Memory B cell (primary cell): ENCODE measurements around the gene KIRREL2.
"Not testable (repeated sequence)": the region's sequence is repeated elsewhere in the genome, so short reads cannot be mapped to it uniquely, and the experiment has no call there.

Experiments used
- ATAC-seq: fragments of 150-1000 bp; cut with Tn5 transposase; 2 replicates; pipeline ENCODE4 v1.10.0; 2021; ENCODE audit warnings: low read depth, mild to moderate bottlenecking, moderate library complexity
- DNase-seq, 2 donors: peaks; one replicate each; pipeline ENCODE4 v3.0.0; 2022; ENCODE audit warnings: low spot score in 2 of 2
- H3K27ac Mint-ChIP-seq: one replicate; pipeline ENCODE4 v1.8.0; 2022; ENCODE audit warnings: mild to moderate bottlenecking, moderate library complexity, mixed read lengths
- H3K27me3 Mint-ChIP-seq: one replicate; pipeline ENCODE4 v1.8.0; 2022; ENCODE audit warnings: mixed read lengths
- H3K36me3 Mint-ChIP-seq: one replicate; pipeline ENCODE4 v1.8.0; 2022; ENCODE audit warnings: mild to moderate bottlenecking, mixed read lengths
- H3K4me1 Mint-ChIP-seq: one replicate; pipeline ENCODE4 v1.8.0; 2022; ENCODE audit warnings: mixed read lengths
- H3K4me3 Mint-ChIP-seq: one replicate; pipeline ENCODE4 v1.8.0; 2022; ENCODE audit warnings: mild to moderate bottlenecking, moderate library complexity, mixed read lengths
- H3K9me3 Mint-ChIP-seq: one replicate; pipeline ENCODE4 v1.8.0; 2022; ENCODE audit warnings: mixed read lengths

The KIRREL2 gene

DNA sequence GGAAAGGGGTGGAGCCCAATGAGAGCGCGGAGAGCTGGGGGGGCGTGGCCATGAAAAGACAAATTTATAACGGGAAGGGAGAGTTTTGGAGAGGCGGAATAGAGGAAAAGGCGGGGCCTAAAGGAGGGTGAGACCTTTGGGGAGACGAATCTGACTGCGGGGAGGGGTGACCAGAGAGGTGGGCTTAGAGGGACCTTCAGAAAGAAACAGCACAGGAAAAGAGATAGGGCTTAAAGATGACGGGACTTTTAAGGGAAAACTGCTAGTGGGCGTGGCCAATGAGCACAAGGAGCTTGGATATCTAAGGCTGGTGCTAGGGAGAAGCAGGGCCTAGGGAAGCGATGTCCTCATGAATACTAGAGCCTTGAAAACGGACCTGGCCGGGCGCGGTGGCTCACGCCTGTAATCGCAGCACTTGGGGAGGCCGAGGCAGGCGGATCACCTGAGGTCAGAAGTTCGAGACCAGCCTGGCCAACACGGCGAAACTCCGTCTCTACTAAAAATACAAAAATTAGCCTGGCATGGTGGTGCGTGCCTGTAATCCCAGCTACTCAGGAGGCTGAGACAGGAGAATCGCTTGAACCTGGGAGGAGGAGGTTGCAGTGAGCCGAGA, 13.5 kb downstream of the KIRREL2 start:
- DNase-seq, ATAC-seq, H3K27ac Mint-ChIP-seq, H3K9me3 Mint-ChIP-seq, H3K36me3 Mint-ChIP-seq: not testable (repeated sequence)
- peak overlapping the region; percentile 81 for H3K4me3 Mint-ChIP-seq
- H3K27me3 Mint-ChIP-seq: peaks cover 38% of the 10 kb centered on the region
- H3K4me1 Mint-ChIP-seq: peaks cover 16% of the 10 kb centered on the region

DNA sequence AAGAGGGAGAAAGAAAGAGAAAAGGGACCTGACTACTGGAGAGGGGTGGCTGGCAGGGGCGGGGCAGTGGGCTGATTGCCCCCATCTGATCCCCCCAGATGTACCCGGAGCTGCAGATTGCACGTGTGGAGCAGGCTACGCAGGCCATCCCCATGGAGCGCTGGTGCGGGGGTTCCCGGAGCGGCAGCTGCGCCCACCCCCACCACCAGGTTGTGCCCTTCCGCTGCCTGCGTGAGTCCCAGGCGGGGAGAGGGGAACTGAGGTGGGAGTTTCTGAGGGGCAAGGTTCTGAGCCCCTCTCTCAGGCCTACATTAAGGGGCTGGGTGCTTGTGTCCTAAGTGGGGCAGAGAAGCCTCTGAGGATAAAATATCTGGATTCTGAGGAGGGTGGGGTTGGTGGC, 14.1 kb downstream of the KIRREL2 start:
- Mint-ChIP-seq H3K27me3 (peaks cover 32% of the 10 kb centered on the region), H3K27ac (no peak overlapping the region), H3K36me3 (peaks cover 6% of the 10 kb centered on the region), H3K9me3 (peaks cover 3% of the 10 kb centered on the region), H3K4me3 (no peak overlapping the region), H3K4me1 (peaks cover 16% of the 10 kb centered on the region)
- no peak for ATAC-seq
- no peak for DNase-seq

DNA sequence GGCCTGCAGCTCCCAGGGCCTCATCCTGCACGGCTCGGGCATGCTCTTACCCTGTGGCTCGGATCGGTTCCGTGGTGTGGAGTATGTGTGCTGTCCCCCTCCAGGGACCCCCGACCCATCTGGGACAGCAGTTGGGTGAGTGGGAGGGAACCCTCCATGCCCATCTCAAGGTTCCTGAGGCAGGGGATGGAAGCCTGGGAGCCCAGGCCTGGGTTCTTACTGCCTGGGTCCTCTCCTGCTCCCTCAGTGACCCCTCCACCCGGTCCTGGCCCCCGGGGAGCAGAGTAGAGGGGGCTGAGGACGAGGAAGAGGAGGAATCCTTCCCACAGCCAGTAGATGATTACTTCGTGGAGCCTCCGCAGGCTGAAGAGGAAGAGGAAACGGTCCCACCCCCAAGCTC, 14.9 kb downstream of the KIRREL2 start:
- Mint-ChIP-seq H3K4me1 (peaks cover 16% of the 10 kb centered on the region), H3K9me3 (peaks cover 3% of the 10 kb centered on the region), H3K36me3 (peaks cover 7% of the 10 kb centered on the region), H3K27me3 (peaks cover 31% of the 10 kb centered on the region), H3K4me3 (no peak overlapping the region), H3K27ac (no peak overlapping the region)
- DNase-seq: no peak
- no peak for ATAC-seq

DNA sequence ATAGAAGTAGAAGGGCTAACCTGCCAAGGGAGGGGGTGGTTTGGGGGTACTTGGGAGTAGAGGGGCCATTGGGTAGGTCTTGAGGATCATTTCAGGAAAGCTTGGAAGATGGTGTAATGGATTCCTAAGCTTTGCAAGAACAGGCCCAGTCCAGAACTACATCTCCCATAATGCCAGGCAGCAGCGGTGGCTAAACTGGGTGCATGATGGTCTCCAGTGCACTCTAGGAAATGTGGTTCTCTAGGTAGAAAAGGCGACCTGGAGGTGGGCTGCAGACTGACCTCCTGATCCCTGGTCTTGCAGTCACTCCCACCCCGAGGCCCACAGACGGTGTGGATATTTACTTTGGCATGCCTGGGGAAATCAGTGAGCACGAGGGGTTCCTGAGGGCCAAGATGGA, 15.5 kb downstream of the KIRREL2 start:
- H3K9me3 Mint-ChIP-seq: peaks cover 3% of the 10 kb centered on the region
- ATAC-seq (no peak), DNase-seq (no peak)
- peaks cover 7% of the 10 kb centered on the region for H3K36me3 Mint-ChIP-seq
- peaks cover 29% of the 10 kb centered on the region for H3K27me3 Mint-ChIP-seq
- H3K4me1 Mint-ChIP-seq: peaks cover 16% of the 10 kb centered on the region
- no peak overlapping the region for H3K4me3 Mint-ChIP-seq
- H3K27ac Mint-ChIP-seq: no peak overlapping the region

DNA sequence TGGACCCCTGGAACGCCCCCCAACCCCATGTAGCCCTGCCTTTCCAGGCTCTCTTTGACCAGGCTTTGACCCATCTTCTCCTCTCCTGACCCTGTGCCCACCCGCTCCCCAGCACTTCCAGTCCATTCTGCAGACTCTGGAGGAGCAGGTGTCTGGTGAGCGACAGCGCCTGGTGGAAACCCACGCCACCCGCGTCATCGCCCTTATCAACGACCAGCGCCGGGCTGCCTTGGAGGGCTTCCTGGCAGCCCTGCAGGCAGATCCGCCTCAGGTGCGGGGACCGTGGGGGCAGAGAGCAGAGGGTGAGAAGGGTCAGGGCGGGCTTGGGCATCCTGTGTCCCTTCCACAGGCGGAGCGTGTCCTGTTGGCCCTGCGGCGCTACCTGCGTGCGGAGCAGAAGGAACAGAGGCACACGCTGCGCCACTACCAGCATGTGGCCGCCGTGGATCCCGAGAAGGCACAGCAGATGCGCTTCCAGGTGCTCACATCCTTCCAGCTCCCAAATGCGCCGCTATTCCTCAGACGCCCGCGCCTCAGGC, 17.8 kb downstream of the KIRREL2 start:
- H3K4me1 Mint-ChIP-seq: peaks cover 7% of the 10 kb centered on the region
- no peak for ATAC-seq
- H3K4me3 Mint-ChIP-seq: no peak overlapping the region
- H3K27me3 Mint-ChIP-seq: peaks cover 30% of the 10 kb centered on the region
- no peak overlapping the region for H3K27ac Mint-ChIP-seq
- H3K36me3 Mint-ChIP-seq: peaks cover 5% of the 10 kb centered on the region
- H3K9me3 Mint-ChIP-seq: peaks cover 3% of the 10 kb centered on the region
- no peak for DNase-seq

DNA sequence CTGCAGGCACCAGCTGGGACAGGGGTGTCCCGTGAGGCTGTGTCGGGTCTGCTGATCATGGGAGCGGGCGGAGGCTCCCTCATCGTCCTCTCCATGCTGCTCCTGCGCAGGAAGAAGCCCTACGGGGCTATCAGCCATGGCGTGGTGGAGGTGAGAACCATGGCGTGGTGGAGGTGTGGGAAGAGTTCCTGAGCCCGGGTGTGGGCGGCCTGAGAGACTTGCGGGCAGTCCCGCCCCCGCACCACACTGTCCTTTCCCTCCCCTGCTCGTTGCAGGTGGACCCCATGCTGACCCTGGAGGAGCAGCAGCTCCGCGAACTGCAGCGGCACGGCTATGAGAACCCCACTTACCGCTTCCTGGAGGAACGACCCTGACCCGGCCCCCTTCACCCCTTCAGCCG, 22.4 kb downstream of the KIRREL2 start:
- ATAC-seq (no peak), DNase-seq (no peak)
- H3K27ac Mint-ChIP-seq: no peak overlapping the region
- H3K9me3 Mint-ChIP-seq: no peaks in the 10 kb centered on the region
- H3K27me3 Mint-ChIP-seq: peaks cover 23% of the 10 kb centered on the region
- H3K4me1 Mint-ChIP-seq: peaks cover 10% of the 10 kb centered on the region
- H3K4me3 Mint-ChIP-seq: no peak overlapping the region
- peaks cover 2% of the 10 kb centered on the region for H3K36me3 Mint-ChIP-seq

DNA sequence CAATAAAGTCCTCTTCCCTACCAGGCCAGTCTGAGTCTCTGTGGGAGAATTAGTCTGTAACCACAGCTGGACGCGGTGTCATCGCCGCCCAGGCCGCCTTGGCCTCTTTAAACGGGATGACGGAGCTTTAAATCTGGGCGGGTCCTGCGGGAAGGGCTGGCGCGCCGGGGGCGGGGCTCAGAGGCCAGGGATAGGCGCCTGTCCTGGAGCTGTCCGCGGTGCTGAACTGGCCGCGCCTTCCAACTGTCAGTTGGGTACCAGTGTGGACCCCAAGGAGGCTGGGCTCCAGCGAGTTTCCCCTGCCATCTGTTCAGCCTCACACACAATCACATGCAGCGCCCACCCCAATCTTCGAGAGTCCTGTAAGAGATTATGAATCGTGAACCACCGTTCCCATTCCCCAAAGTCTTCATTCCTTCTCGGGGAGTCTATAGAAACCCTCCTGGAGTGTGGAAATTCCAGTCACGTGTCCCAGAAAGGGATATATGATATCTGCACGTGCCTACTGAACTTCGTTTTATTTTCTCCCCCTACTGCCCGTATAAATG, 23.1 kb downstream of the KIRREL2 start:
- H3K4me3 Mint-ChIP-seq: no peak overlapping the region

DNA sequence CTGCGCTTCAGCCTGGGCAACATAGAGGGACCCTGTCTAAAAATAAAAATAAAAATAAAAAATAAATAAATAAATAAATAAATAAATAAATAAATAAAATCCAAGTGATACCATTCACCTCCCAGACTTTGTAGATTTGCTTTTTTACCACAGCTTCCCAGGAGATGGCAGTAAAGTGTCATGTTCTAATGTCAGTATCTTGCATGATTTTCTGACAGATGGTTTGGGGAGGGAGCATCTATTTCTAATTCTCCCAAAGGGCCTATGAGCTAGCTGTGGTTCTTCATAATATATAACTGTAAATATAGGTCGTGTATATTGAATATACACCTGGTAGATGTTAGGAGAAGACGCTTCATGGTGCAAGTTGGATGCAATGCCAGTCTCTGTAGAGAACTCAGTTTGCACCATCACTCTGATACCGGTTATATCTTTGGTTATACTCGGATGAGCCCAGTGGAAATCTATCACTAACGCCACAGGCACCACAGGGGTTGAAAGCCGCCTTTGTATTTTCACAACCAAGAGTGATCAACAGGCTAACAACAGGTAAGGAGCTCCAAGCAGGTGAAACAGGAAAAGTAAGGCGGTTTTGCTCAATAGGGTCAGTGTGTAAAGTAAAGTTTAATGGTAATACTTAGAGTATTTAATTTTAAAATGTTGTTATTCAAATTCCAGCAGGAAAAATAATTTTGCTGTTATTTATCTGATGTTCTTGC, 25.6 kb downstream of the KIRREL2 start:
- Mint-ChIP-seq H3K4me3 (no peak overlapping the region), H3K4me1 (peaks cover 11% of the 10 kb centered on the region), H3K9me3 (no peaks in the 10 kb centered on the region), H3K27me3 (peaks cover 14% of the 10 kb centered on the region), H3K36me3 (peaks cover 9% of the 10 kb centered on the region), H3K27ac (peak overlapping the region; percentile 49)
- ATAC-seq (peak; percentile 48), DNase-seq (peak in 1 of 2 donors; percentile 65)

More for the DNA sequence above, 23.1 kb downstream of the KIRREL2 start:
- Mint-ChIP-seq H3K27me3 (peaks cover 19% of the 10 kb centered on the region), H3K9me3 (no peaks in the 10 kb centered on the region), H3K27ac (no peak overlapping the region), H3K36me3 (peaks cover 2% of the 10 kb centered on the region), H3K4me1 (peaks cover 11% of the 10 kb centered on the region)
- DNase-seq (no peak), ATAC-seq (no peak)

DNA sequence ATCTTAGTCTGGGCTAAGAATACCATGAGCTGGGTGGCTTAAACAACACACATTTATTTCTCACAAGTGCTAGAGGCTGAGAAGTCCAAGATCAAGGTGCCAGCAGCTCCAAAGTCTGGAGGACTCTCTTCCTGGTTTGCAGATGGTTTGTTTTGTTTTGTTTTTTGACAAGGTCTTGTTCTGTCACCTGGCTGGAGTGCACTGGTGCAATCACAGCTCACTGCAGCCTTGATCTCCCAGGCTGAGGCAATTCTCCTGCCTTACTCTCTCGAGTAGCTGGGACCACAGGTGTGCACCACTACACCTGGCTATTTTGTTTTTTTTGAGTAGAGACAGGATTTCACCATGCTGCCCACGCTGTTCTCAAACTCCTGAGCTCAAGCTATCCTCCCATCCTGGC, 27.2 kb downstream of the KIRREL2 start:
- H3K27ac Mint-ChIP-seq: peak overlapping the region; percentile 47

DNA sequence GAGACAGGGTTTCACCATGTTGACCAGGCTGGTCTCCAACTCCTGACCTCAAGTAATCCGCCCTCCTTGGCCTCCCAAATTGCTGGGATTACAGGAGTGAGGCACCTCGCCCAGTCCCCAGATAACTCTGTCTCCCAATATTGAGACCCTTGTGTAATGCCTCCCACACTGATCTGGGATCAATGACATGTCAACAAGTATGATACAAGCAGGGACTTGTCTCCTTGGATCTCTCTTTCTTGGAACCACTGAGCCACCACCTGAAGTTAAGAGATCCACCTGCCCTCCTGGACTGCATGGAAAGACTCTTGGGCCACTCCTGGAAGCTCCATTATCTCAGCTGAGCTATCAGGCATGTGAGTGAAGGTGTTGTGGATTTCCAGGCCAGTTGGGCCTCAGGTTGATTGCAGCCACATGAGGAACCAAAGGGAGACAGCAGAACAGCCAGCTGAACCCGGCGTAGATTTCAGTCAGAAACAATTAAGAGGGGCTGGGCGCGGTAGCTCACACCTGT, 28.6 kb downstream of the KIRREL2 start:
- Mint-ChIP-seq H3K4me1 (peaks cover 17% of the 10 kb centered on the region), H3K36me3 (peaks cover 30% of the 10 kb centered on the region), H3K27ac (peak overlapping the region; percentile 39), H3K27me3 (peaks cover under 1% of the 10 kb centered on the region), H3K4me3 (no peak overlapping the region), H3K9me3 (no peaks in the 10 kb centered on the region)
- no peak for ATAC-seq
- DNase-seq: no peak

More for the DNA sequence above, 27.2 kb downstream of the KIRREL2 start:
- Mint-ChIP-seq H3K4me1 (peaks cover 17% of the 10 kb centered on the region), H3K9me3 (no peaks in the 10 kb centered on the region), H3K4me3 (no peak overlapping the region), H3K27me3 (peaks cover 8% of the 10 kb centered on the region), H3K36me3 (peaks cover 21% of the 10 kb centered on the region)
- peak; percentile 9 for ATAC-seq
- no peak for DNase-seq

DNA sequence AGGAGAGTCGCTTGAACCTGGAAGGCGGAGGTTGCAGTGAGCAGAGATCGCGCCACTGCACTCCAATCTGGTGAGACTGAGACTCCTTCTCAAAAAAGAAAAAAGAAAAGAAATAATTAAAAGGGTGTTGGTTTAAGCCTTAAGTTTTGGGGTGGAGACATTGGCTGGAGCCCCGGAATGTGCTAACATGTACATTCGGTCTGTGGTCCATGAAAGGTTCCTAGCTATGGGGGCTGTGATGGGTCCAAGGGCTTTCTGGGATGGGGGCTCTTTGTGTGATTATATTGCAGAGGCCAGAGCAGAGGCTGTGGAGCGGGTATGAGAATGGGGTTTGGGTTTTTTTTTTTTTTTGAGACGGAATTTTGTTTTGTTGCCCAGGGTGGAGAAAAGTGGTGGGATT, 29.2 kb downstream of the KIRREL2 start:
- Mint-ChIP-seq H3K4me1 (peaks cover 18% of the 10 kb centered on the region), H3K9me3 (no peaks in the 10 kb centered on the region), H3K36me3 (peaks cover 35% of the 10 kb centered on the region), H3K4me3 (no peak overlapping the region), H3K27me3 (no peaks in the 10 kb centered on the region), H3K27ac (peak overlapping the region; percentile 39)
- ATAC-seq (no peak), DNase-seq (no peak)

DNA sequence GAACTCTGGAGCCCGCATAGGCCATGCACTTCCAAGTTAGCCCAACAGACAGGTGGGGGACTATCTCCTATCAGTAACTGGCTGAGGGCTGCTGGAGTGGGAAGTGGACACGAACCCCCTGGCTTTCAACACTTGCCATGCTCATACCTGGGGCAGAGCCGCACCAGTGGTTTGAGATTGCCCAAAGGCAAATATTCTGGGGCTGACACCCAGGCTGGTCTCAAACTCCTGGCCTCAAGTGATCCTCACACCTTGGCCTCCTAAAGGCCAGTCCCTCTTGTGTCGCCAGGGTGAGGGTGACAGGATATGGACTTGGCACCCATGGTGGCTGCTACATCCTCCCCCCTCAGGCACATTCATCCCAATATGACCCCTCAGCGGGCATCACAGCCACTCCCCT, 30.5 kb downstream of the KIRREL2 start:
- Mint-ChIP-seq H3K36me3 (peaks cover 38% of the 10 kb centered on the region), H3K4me3 (no peak overlapping the region), H3K27me3 (no peaks in the 10 kb centered on the region), H3K9me3 (no peaks in the 10 kb centered on the region), H3K27ac (peak overlapping the region; percentile 76), H3K4me1 (peaks cover 18% of the 10 kb centered on the region)
- peak; percentile 2 for ATAC-seq
- no peak for DNase-seq

DNA sequence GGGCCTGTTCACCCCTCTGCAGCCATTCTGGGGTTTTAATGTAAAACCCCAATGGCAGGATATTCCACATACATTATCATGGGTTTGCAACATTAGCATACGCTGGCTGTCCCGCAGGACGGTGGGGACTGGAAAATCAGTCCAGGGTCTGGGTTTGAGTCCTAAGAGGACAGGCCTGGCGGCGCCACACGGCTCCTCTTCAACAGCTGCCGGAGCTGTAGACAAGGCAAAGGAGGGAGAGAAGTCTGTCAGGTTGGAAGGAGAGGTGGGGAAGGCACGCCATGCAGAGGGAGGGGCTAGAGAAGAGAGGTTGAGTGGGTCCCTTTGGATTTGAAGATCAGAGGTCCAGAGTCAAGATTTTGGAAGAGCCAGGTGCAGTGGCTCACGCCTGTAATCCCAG, 31.7 kb downstream of the KIRREL2 start:
- no peaks in the 10 kb centered on the region for H3K9me3 Mint-ChIP-seq
- H3K36me3 Mint-ChIP-seq: peaks cover 46% of the 10 kb centered on the region
- H3K4me1 Mint-ChIP-seq: peaks cover 12% of the 10 kb centered on the region
- DNase-seq: no peak
- no peak for ATAC-seq
- H3K27ac Mint-ChIP-seq: peak overlapping the region; percentile 76
- no peak overlapping the region for H3K4me3 Mint-ChIP-seq
- no peaks in the 10 kb centered on the region for H3K27me3 Mint-ChIP-seq

DNA sequence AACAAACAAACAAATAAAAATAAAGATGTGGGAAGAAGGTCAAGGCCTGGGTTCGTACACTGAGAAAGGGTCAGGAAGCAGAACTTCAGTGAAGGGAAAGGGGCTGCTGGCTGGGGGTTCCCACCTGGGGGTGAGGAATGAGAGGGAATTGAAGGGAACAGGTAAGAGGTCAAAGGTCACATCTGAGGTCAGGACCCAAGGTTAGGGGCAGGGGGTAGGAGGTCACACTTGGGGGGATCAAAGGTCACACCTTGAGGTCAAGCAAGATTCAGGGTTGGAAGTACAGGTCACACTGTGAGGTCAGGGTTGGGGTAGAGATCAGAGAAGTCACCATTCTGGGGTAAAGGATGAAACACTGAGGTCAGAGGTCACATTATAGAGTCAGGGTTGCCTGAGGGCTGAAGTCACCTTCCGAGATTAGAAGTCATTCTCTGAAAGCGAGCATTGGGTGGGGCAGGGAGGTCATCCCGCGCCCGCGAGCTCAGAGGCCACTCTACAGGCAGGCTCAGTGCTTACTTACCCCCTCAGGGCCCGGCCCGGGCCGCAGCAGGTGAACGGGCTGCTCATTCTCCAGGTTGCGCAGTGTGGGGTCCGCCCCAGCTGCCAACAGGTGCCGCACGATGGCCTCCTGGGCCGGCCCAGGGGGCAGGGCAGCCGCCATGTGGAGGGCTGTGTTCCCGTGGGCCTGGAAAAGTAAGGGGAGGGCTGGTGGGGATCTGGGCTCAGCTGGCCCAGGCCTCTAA, 32.8 kb downstream of the KIRREL2 start:
- ATAC-seq (peak; percentile 1), DNase-seq (no peak)
- Mint-ChIP-seq H3K4me3 (no peak overlapping the region), H3K27ac (peak overlapping the region; percentile 46), H3K36me3 (peaks cover 49% of the 10 kb centered on the region), H3K27me3 (no peaks in the 10 kb centered on the region), H3K4me1 (peaks cover 10% of the 10 kb centered on the region), H3K9me3 (no peaks in the 10 kb centered on the region)
